Hepatocyte (in vitro differentiated cells): ENCODE data around the gene HPSE2. TPM values are rescaled to one million over a fixed set of nuclear protein-coding genes. Genes with fewer than 3 reads are reported as not detected.

Experiments used
- DNase-seq: peaks from one replicate; pipeline ENCODE4 v3.0.0-alpha.2; 2016; ENCODE audit warnings: low spot score
- H2AFZ ChIP-seq: fragments of 200-600 bp; sonication (generic); 2 replicates; pipeline ENCODE4 v1.6.0; 2016; ENCODE audit warnings: antibody characterized with exemption, mild to moderate bottlenecking
- H3K27ac ChIP-seq: fragments of 200-600 bp; sonication (generic); 2 replicates; pipeline ENCODE4 v1.5.1; 2016; ENCODE audit warnings: mild to moderate bottlenecking
- H3K27me3 ChIP-seq: fragments of 200-600 bp; sonication (generic); 2 replicates; pipeline ENCODE4 v1.6.1; 2016
- H3K36me3 ChIP-seq: fragments of 200-600 bp; sonication (generic); replicated peaks from 2 replicates; pipeline ENCODE4 v1.5.1; 2016; ENCODE audit warnings: low read depth; ENCODE audit not compliant: insufficient read depth
- H3K4me1 ChIP-seq: fragments of 200-600 bp; sonication (generic); 2 replicates; pipeline ENCODE4 v1.5.1; 2016; ENCODE audit warnings: mild to moderate bottlenecking, moderate library complexity; ENCODE audit not compliant: insufficient read depth
- H3K4me2 ChIP-seq: fragments of 200-600 bp; sonication (generic); 2 replicates; pipeline ENCODE4 v1.6.0; 2016
- H3K4me3 ChIP-seq: fragments of 200-600 bp; sonication (generic); 2 replicates; pipeline ENCODE4 v1.5.1; 2016; ENCODE audit warnings: mild to moderate bottlenecking
- H3K79me2 ChIP-seq: fragments of 200-600 bp; sonication (generic); 2 replicates; pipeline ENCODE4 v1.6.0; 2017; ENCODE audit warnings: mild to moderate bottlenecking
- H3K9me2 ChIP-seq: fragments of 200-600 bp; sonication (generic); replicated peaks from 2 replicates; pipeline ENCODE4 v1.6.0; 2017; ENCODE audit warnings: mild to moderate bottlenecking; ENCODE audit not compliant: insufficient read depth
- H3K9me3 ChIP-seq: fragments of 200-600 bp; sonication (generic); 2 replicates; pipeline ENCODE4 v1.5.1; 2016; ENCODE audit warnings: low read depth, mild to moderate bottlenecking
- H4K20me1 ChIP-seq: fragments of 200-600 bp; sonication (generic); 2 replicates; pipeline ENCODE4 v1.6.0; 2016; ENCODE audit warnings: mild to moderate bottlenecking; ENCODE audit not compliant: insufficient read depth, poor library complexity, severe bottlenecking
- CTCF ChIP-seq: fragments of 200-600 bp; sonication (generic); IDR thresholded peaks from 2 replicates; pipeline ENCODE4 v1.5.1; 2016; ENCODE audit warnings: antibody characterized with exemption, mild to moderate bottlenecking; ENCODE audit not compliant: poor library complexity
- EZH2 ChIP-seq: fragments of 200-600 bp; sonication (generic); IDR thresholded peaks from 2 replicates; pipeline ENCODE4 v1.6.1; 2016; ENCODE audit warnings: antibody characterized with exemption, mild to moderate bottlenecking, borderline replicate concordance
- EZH2phosphoT487 ChIP-seq: fragments of 200-600 bp; sonication (generic); IDR thresholded peaks from one replicate; pipeline ENCODE4 v1.6.1; 2018; ENCODE audit warnings: antibody characterized with exemption, mild to moderate bottlenecking, low read depth, moderate library complexity; ENCODE audit not compliant: unreplicated experiment, severe bottlenecking
- WGBS: methylation state at CpG from one replicate; pipeline ENCODE4 v1.1.6; 2016; ENCODE audit warnings: low lambda C conversion rate; ENCODE audit errors: missing lambda C conversion rate; 5-methylcytosine and 5-hydroxymethylcytosine counted together
- polyA plus RNA-seq: library from polyadenylated mRNA; unstranded; fragments of >200 nt; fragmentation: Nextera tagmentation; extraction: Ambion mirVana; gene quantifications from 2 replicates; pipeline ENCODE4 v1.2.1, GENCODE V29; 2016
- total RNA-seq: library from RNA; depleted of rRNA; stranded (reverse); fragments of >200 nt; gene quantifications from 2 replicates; pipeline ENCODE4 v1.2.3, GENCODE V29; 2014

HPSE2 gene
- total and polyA plus RNA-seq, 2 experiments from 2014 or later, result 3.7 to 5.7 TPM

GRCh38 chr10:98967601-98968000 lies 268.1 kb downstream of the HPSE2 start:
- Histone ChIP-seq H3K27me3 (no peaks in the 10 kb centered on the region), H3K9me2 (no peaks in the 10 kb centered on the region), H3K4me3 (no peak overlapping the region), H3K9me3 (no peaks in the 10 kb centered on the region), H3K79me2 (no peaks in the 10 kb centered on the region), H4K20me1 (no peaks in the 10 kb centered on the region), H3K4me2 (no peak overlapping the region), H3K27ac (no peak overlapping the region), H2AFZ (no peak overlapping the region), H3K4me1 (no peaks in the 10 kb centered on the region), H3K36me3 (no peaks in the 10 kb centered on the region)
- no peak for TF ChIP-seq EZH2
- no peak for TF ChIP-seq EZH2phosphoT487
- no peak for TF ChIP-seq CTCF
- no peak for DNase-seq

DNA sequence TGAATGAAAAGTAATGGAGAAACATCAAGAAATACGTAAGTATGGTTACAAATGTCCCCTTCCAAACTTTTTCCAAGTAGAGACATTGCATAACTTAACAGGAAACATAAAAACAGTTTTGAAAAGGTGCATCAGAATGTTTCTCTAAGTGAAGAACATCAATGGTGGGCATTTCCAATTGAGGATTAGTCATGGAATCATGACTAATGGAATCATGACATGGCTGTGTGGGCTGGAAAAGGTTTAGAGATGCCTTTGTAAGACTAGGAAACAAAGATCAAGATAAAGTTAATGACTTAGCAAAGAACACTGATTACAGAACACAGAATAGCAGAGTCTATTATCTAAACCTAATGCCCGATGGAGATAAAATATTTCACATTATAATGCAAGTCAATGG lies 272.0 kb downstream of the HPSE2 start:
- TF ChIP-seq EZH2 (no peak), EZH2phosphoT487 (no peak), CTCF (no peak)
- H3K9me3 ChIP-seq, result no peaks in the 10 kb centered on the region
- H3K27me3 ChIP-seq, result no peaks in the 10 kb centered on the region
- no peaks in the 10 kb centered on the region for H4K20me1 ChIP-seq
- no peak overlapping the region for H3K4me2 ChIP-seq
- WGBS, result 59% methylated on average over 2 of the region's 2 CpGs
- H3K4me1 ChIP-seq, result no peaks in the 10 kb centered on the region
- DNase-seq, result no peak
- H3K79me2 ChIP-seq, result no peaks in the 10 kb centered on the region
- no peak overlapping the region for H3K4me3 ChIP-seq
- H2AFZ ChIP-seq, result no peak overlapping the region
- no peak overlapping the region for H3K27ac ChIP-seq
- no peaks in the 10 kb centered on the region for H3K9me2 ChIP-seq
- no peaks in the 10 kb centered on the region for H3K36me3 ChIP-seq

GRCh38 chr10:98959379-98959778 lies 276.3 kb downstream of the HPSE2 start:
- Histone ChIP-seq H3K9me3 (no peaks in the 10 kb centered on the region), H3K79me2 (no peaks in the 10 kb centered on the region), H3K9me2 (no peaks in the 10 kb centered on the region), H3K36me3 (no peaks in the 10 kb centered on the region), H3K27me3 (no peaks in the 10 kb centered on the region), H2AFZ (no peak overlapping the region), H3K4me1 (peaks cover 19% of the 10 kb centered on the region), H3K4me3 (no peak overlapping the region), H3K27ac (no peak overlapping the region), H4K20me1 (no peaks in the 10 kb centered on the region), H3K4me2 (no peak overlapping the region)
- TF ChIP-seq EZH2phosphoT487, result no peak
- no peak for TF ChIP-seq EZH2
- TF ChIP-seq CTCF, result no peak
- 24% methylated on average over 2 of the region's 2 CpGs for WGBS
- no peak for DNase-seq

DNA sequence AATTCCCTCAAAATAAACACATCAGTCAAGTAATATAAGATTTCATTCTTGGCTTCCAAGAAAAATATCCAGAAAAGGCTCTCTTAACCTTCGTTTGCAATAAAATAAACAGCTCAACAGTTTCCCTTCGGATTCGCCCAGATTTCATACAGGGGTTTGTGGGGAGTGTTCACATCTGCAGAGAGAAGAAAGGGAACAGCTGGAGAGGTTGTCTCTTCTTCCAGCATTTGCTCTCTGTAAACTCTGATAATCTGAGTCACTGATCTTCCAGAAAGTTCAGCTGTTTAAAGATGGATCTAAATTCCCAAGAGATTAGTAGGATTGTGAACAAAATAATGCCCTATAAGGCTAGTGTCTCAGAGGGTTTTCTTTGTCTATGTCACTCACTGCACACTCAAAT lies 277.9 kb downstream of the HPSE2 start:
- WGBS, result 33% methylated on average over 3 of the region's 3 CpGs
- peak overlapping the region; percentile 34 for H3K27ac ChIP-seq
- H3K27me3 ChIP-seq, result no peaks in the 10 kb centered on the region
- no peaks in the 10 kb centered on the region for H4K20me1 ChIP-seq
- peaks cover 19% of the 10 kb centered on the region for H3K4me1 ChIP-seq
- H3K9me2 ChIP-seq, result no peaks in the 10 kb centered on the region
- H3K79me2 ChIP-seq, result no peaks in the 10 kb centered on the region
- H3K36me3 ChIP-seq, result no peaks in the 10 kb centered on the region
- no peak overlapping the region for H3K4me3 ChIP-seq
- no peaks in the 10 kb centered on the region for H3K9me3 ChIP-seq
- H3K4me2 ChIP-seq, result no peak overlapping the region
- TF ChIP-seq EZH2phosphoT487, result no peak
- no peak for TF ChIP-seq EZH2
- no peak for TF ChIP-seq CTCF
- DNase-seq, result no peak
- no peak overlapping the region for H2AFZ ChIP-seq
